HG03565 (cell line): Measurements from ENCODE around the gene MAPKAP1.

Experiments
- ATAC-seq: cut with Tn5 transposase; IDR thresholded peaks from one replicate; pipeline ENCODE4 v1.9.1; 2021; ENCODE audit warnings: mild to moderate bottlenecking, moderate library complexity; ENCODE audit not compliant: unreplicated experiment

Gene MAPKAP1

DNA sequence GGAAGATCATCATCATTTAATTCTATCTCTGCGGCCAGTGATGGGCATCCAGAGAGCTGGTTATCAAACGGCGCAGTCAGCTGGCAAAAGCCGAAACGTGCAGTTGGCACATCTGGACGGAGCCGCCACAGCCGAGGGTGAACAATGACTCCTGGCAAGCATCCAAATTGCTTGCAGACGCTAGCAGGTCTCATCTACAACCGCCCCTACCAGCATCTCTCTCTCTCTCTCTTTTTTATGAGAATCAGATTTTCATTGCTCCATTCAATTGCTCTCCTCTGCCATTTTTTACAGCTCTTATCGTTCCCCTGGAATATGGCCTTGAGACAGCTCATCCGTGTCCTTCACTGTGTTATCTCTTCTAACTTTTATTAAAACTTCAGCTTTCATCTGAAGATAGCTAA lies 165.2 kb downstream of the MAPKAP1 start:
- ATAC-seq, result no peak

DNA sequence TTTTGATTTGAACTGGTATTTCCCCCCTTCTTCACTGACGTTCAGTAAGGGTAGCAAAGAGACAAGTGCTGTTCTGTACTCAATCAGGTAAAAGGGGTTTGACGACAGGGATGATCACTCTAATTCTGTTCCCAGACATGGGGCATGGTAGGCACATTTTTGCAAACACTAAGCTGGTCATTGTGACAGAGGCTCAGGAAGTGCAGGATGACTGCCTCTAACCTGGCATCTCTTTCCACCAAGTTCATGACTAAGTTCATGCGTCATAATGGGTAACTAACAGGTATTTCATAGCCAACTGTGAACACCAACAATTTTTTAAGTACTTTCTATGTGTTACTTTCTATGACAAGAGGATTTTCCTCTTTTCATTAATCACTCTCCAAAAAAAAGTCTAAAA lies 166.5 kb downstream of the MAPKAP1 start:
- ATAC-seq, result no peak

DNA sequence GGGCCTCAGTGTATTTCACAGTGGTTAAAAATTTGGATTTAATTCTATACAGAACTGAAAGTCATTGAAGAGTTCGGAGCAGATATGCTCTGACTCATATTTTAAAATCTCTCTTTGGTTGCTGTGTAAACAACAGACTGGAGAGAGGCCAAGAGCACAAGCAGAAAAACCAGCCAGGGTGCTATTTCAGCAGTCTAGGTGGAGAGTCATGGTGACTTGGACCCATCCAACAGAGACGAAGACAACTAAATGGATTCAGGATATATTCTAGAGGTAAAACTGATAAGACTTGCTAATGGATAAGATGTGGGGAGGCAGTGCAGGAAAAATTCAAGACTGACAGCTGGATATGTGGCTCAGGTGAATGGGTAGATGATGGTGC lies 168.9 kb downstream of the MAPKAP1 start:
- no peak for ATAC-seq

DNA sequence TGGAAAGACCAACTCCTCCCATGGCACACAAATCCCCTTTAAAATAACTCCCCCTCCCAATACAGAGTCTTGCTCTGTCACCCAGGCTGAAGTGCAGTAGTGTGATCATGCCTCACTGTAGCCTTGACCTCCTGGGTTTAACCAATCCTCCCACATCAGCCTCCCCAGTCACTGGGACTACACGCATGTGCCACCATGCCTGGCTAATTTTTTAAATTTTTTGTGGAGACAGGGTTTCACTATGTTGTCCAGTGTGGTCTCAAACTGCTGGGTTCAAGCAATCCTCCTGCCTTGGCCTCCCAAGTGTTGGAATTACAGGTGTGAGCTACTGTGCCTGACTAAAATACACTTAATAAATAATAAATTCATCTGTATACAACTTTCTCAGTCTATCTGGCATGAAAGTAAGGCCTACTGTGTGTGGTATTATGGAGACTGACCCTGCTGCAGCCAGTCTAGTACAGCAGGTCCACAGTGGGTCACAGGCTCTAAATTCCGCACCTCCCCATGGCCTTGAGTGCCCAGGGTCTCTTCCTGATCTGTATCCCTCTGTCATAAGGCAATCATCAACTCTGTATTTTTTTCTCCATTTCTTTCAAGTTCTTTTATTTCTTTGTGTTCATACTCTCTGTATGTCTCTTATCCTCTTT lies 169.4 kb downstream of the MAPKAP1 start:
- ATAC-seq, result no peak

DNA sequence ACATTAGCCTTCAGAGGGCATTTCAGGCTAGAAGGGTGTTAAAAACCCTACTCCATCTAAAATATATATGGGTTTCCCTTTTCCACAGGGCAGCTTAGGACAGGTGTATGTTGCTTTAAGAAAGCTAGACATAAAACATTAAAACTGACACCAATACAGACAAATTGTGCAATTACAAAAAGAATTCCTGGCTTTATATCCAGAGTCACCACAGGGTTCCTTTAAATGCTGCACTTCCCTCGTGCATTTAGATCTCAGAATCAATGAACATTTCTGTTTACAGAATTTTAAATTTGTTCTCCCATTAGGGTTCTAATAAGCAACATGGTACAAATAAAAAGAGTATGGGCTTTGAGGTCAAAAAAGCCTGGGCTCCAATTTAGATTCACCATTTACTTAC lies 170.2 kb downstream of the MAPKAP1 start:
- ATAC-seq, result no peak

DNA sequence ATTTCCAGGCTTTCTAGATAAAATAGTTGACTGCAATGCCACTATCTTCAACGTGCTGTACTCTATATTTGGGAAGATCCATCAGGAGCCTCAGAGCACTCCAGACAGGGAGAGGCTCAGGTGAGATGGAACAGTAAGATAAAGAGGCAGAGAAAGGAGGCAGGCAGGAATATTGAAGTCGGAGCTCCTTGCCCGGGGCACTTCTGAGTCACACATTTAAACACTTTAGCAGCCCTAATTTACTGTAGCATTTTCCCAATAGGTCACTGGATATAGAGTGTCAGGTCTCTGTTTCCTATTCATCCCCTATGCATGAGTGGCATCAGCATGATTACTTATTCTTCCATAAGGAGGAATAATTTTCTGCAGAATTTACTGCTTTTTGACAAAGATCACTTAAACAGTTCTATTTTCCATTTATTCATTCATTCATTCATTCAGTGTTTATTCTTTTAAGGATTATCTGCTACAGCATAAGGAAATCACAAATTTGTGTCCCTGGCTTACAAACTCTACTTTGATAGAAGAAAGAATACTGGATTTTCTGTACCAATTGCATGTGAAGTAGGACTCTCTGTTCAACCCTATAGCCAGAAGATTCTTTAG lies 170.7 kb downstream of the MAPKAP1 start:
- no peak for ATAC-seq

DNA sequence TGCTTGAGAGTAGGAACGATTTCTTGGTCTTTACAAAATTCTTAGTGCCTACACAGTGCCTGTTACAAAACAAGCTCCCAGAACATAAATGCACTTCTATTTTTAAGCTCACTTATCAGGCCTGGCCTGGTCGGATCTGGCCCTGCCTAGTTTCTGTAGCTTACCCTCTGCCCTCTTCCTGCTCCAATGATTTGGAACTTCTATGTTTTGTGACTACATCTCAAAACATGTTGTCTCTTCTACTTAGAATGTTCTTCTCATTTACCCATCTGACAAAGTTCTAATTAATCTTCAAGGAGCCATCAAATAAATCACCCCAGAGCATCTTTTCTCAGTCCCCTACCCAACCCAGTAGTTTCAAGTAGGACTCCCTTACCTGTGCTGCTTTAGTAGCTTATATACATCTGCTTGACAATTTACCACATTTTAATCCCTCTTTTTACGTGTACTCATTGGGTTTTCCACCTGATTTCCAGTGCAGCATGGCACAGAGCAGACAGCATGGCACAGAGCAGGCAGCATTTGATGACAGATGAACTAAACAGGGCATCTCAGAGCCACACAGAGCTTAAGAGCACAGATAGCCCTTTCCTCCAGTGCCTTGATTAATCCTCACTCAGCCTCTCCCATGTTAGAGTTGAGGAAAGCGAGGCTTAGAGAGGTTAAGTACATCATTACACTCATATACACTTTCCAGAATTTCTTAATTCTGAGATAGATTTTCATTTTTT lies 171.9 kb downstream of the MAPKAP1 start:
- ATAC-seq, result no peak

DNA sequence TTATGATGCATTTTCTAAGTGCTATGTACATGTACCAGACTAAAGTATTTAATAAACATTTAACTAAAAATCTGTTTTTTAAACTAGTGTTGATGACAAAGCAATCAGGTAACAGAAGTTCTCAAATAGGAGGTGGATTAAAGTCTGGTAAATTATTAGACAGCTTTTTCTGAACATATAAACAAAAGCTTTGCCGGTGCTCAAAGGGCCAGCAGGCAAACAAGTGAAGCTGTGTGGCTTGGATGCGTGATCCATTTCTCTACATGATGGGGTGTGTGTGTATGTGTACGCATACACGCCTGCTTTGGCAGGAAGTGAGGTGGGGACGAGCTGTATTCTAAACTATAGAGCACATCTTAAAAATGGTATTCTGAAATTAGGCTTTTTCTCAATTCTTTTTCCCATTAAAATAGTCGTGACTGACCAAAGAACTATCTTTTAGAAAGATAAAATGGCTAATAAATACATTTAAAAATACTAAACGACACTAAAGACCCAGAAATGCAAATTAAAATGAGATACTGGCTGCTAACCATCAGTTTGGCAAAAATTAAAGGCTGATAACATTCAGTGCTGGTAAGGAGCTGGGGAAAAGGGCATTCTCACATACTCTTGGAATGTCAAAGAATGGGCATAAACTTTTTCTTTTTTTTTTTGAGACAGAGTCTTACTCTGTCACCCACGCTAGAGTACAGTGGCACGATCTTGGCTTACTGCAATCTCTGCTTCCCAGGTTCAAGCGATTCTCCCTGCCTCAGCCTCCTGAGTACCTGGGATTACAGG lies 174.0 kb downstream of the MAPKAP1 start:
- ATAC-seq, result no peak

DNA sequence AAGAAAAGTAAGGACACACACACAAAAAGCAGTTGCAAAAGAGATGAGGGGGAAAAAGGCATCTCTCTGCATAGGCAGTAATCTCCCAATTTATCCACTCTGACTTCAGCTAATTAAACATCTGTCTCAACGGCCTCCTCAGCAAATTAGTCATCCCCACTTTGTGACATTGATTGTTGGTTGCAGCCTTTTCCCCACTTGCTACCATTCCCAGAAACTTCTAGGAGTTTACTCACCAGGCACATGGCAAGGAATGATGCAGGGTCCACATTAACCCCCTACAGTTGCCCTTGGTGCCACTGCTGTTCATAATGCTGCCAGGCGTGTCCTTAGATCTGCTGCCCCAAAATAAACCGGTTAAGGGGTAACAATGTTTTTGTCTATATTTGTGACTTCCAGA lies 174.6 kb downstream of the MAPKAP1 start:
- ATAC-seq, result no peak

DNA sequence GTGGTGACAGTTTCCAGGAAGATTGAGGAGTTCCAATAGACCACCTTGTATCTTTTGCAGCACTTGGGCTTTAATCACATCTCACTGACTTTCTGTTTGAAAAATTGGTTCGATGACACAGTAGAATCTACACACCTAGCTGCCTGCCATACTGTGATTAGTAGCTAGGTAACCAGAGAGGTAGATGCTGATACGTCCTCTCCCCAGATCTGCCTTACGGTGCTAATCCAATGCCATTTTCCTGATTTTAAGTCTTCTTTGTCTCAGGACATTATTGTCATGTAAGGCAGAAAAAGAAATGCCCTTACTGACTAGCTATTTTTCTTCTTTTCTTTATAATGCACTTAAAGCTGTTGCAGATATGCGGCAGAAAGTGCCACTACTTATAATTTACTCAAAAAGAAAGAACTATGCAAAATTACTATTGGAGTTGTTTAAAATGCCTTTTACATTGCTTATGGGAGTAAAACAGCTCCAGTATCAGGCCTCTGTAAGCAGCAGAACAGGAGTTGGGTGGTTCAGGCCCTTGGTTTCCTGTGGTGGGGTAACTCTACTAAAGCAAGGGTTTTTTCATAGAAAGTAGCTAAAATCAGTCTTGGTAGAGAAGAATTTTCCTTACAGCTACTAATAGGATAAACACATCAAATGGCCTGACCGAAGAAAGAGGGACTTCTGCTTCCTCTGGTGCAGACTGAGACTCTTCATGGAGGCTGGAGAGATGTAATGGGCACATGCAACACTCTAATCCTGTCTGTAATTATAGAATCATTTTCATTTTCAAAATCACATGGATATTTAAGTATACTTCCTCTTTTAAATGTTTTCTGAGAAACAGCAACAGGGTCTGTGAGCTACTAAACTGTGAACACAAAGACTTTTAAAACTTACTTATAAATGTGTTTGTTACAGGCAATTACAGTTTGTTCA lies 177.2 kb downstream of the MAPKAP1 start:
- ATAC-seq, result peak; percentile 58

DNA sequence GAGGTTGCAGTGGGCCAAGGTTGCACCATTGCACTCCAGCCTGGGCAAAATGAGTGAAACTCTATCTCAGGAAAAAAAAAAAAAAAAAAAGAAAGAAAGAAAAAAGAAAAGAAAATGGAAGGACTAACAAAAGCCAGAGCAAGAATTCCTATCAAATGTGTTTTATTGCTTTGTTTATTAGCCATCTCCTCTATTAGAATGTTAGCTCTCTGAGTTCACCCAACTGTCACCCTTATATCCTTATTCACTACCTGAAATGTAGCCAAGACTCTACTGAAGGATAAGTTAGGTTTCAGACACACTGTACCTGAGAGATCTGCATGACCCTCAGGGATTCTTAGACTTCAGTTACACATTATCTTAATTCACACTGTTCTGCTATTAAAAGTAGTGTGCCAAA lies 177.9 kb downstream of the MAPKAP1 start:
- ATAC-seq, result no peak

DNA sequence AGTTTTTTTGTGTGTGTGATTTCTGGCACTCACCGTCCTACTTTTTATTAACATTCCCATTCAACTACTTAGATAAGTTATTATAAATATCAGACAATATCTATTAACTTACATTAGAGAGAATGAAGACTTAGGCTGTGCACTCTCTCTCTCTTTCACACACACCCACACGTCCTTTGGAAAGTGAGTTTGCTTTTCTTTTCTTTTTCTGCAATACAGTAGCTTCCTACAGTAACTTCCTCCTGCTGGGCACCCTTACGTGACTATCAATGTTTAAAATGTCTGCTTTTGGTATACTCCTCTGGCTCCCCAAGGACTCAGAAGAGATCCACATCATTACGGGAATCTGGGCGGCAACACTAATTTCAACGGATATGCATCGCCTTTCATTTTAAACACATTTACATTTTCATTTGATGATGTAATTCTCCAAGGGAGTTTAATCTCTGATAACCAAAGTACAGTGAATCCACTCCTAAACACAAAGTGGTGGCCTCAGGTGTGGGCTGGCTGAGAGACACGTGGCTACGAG lies 179.5 kb downstream of the MAPKAP1 start:
- ATAC-seq, result no peak

DNA sequence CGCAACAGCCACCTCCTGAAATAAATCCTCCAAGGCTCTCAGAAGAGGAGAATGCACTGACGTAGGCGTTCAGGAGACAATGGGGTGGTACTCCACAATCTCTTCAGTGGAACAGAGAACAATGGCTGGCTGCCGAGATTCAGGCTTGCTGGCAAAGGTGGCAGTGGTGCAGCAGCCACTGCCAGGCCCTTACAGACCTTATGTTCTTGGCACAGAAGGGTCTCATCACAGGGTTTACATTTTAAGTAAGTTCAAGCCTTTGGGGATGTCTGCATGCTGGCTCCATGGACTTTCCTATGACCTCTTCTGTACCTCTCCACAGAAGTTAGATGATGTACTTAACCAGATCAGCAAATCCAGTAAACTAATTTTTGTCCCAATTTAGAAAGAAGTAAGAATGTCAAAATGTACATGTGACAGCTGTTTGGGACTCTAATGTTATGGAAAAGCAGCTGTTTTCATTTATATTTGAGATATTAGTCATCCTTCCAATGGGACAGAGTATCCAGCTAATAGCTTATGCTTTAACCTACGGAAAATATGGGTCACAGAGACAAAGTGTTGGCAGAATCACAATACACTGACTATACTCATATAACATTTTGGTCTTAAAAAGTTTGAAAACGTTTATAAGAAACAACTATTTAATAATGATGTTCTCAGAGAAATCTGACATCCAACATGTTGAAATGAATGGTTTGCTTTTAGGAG lies 180.9 kb downstream of the MAPKAP1 start:
- no peak for ATAC-seq

DNA sequence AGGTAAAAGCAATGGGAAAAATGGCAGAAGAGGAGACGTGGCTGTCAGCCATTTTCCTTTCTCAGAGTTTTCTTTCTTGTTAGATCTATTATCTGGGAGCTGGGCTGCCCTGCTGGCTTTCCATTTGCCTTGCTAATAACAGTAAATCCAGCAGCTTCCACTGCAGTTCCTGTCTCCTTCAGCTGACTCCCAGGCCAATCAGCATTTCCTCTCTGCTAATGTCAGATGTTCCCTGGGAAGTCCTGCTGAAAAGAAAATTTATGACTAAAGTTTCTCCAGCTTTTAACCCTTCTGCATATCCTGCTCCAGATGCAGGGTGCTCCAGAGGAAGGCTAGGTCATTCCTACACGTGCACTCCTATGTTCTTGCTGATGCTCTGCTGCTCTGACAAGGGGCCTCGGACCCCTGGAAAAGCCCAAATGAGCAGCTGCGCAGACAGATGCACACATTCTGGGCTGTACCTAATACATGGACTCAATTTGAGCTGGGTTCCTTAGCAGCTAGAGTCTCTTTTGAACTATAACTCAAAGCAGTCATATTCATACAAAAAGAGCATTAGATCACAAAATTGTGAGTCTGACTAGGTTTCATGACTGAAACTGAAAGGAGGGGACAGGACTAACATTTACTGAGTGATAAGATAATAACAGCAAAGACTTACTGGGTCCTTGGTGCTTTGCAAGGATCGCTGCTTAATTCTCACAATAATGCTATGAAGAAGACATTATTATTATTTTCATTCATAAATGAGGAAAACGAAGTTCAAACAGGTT lies 182.2 kb downstream of the MAPKAP1 start:
- no peak for ATAC-seq

DNA sequence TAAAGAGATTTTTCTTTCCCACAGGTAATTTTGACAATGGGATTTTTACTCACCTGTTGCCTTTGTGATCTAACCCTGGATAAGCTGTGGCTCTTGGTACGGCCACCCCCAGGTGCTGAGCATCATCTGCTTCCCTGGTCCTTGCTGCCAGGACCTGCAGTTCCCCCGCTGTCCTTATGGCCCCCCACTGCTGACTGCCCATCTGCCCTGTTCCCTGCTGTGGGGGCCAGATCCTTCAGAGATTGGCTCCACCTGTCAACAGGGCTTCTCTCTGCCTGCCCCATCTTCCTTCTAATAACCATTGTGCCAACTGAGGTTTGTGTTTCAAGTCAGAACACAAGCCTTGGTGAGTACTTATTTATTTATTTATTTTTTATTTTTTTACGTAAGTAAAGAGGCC lies 183.3 kb downstream of the MAPKAP1 start:
- no peak for ATAC-seq

DNA sequence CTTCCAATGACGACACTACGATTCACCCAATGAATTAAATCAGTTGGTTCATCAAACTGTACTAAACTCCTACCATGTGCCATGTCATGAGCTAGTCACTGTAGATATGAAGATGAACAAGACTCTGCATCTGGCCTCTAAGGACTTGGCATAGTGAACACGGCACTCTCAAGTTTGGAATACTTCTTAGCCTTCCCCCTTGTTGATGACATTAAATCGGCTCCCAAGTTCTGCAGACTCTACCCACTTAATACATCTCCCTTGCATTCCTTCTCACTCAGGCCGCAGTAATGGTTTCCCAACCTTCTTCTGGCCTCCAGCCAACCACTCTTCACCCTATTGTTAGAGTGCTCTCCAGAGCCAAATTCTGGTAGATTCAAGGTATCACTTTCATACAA lies 184.7 kb downstream of the MAPKAP1 start:
- ATAC-seq, result no peak

DNA sequence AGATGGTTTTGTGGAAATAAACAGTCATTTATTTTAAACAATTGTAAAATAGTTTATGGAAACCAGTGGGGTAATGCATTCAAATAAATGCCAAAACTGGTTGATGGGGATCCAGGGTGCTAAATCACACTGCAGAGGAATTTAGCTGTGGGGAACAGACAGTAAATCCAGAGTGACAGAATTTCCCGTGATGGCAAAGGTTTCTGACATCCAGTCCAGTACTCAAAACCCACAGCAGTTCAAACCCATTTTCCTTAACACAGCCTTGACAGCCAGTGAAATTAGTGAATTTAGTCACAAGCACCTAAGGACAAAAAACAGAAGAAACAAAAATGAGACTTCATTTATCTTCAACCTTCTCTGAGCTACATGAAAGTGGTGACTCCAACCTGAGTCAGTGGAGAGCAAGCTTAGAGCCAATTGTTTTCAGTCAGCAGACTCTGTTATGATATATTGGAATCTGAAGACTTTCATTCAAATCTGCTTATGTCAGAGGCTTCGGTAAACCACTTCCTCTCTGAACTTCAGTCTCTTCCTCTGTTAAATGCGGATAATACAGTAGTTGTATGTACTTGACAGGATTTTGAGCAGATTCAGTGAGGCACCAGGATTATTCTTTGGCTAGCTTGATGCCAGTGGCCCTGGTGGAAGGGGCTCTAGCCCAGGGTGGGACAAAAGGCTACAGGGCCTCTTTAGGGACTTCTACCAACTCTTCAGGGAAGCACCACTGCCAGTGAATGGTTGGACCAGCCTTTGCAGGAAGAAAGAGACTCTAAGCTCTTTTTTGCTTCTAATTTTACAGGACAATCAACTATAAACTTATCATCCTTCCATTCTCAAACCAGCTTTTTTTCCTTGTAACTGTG lies 185.3 kb downstream of the MAPKAP1 start:
- ATAC-seq, result no peak

DNA sequence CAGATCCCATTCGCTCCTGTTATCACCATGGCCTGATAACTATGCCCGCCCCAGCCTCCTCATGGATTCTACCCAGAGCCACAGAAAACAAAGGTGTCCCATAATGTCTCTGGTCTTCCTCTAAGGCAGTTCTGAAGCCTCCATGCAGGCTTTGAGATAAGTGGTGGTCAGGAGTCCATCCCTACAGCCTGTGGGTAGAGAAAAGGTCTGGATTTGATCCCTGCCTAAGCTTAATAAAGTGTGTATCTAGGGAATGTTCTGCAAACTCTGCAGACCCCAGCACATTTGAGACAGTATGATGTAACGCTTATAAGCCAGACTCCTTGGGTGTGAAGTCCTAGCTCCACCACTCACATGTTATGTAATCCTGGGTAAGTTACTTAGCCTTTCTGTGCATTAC lies 187.3 kb downstream of the MAPKAP1 start:
- no peak for ATAC-seq
